ENCODE measurements around the gene CDYL2.

Gene CDYL2

DNA sequence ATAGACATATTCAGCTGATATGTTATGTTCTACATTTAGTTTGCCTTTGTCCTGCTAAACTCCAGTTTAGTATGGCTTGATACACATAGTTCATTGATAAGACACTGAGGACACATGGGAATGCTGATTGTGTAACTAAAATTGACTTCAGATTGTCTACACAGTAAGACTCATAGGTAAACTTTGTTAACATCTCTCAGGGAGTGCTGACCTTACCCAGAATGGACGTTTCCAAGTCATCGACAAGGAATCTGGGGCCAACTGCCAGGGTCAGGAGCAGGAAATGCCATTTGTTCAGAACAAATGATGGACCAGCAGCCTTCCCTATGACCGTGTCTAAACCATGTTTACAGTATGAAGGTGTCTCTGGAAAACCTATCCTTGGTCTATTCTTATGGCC is 204.9 kb downstream of the CDYL2 start:
- no peaks in the 10 kb centered on the region for H3K4me1 ChIP-seq (ENCODE audit: control insufficient read depth, insufficient read depth, low read length)

DNA sequence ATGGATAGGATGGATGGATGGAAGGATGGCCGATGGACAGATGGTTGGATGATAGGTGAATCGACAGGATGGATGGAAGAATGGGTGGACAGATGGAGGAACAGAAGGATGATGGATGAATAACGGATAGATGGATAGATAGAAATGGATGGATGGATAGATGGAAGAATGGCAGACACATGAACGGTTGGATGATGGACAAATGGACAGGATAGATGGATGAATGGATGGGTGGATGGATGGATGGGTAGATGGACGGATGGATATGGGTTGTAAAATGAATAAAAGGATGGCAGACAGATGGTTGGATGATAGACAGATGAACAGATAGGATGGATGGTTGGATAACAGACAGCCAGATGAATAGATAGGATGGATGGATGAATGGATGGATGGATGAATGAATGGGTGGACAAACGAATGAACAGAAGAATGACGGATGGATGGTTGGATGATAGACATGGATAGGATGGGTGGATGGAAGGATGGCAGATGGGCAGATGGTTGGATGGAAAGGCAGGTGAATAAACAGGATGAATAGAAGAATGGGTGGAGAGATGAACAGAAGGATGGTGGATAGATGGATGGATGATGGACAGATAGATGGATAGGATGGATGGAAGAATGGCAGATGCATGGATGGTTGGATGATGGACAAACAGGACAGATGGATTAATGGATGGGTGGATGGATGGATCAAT is 207.7 kb downstream of the CDYL2 start:
- Histone ChIP-seq H3K4me1 (ENCODE audit: control insufficient read depth, insufficient read depth, low read length) (no peaks in the 10 kb centered on the region), H3K4me3 (ENCODE audit: low read depth, low read length) (no peak overlapping the region), H3K27me3 (ENCODE audit: control insufficient read depth, insufficient read depth, low read length) (no peaks in the 10 kb centered on the region), H3K9me3 (ENCODE audit: control insufficient read depth, insufficient read depth, low read length) (0 out of 2 replicates have a peak, but pooled peaks cover 8% of the 10 kb centered on the region), H3K27ac (ENCODE audit: low read depth, low read length) (no peak overlapping the region), H3K36me3 (ENCODE audit: control insufficient read depth, insufficient read depth, low read length) (no peaks in the 10 kb centered on the region), H3K9ac (ENCODE audit: low read depth, low read length) (no peak overlapping the region)

More for the DNA sequence above, 204.9 kb downstream of the CDYL2 start:
- Histone ChIP-seq H3K4me3 (ENCODE audit: low read depth, low read length) (no peak overlapping the region), H3K27me3 (ENCODE audit: control insufficient read depth, insufficient read depth, low read length) (no peaks in the 10 kb centered on the region), H3K27ac (ENCODE audit: low read depth, low read length) (no peak overlapping the region), H3K36me3 (ENCODE audit: control insufficient read depth, insufficient read depth, low read length) (no peaks in the 10 kb centered on the region), H3K9me3 (ENCODE audit: control insufficient read depth, insufficient read depth, low read length) (0 out of 2 replicates have a peak, but pooled peaks cover 8% of the 10 kb centered on the region), H3K9ac (ENCODE audit: low read depth, low read length) (no peak overlapping the region)

GRCh38 chr16:80594756-80595155 is 209.6 kb downstream of the CDYL2 start:
- no peaks in the 10 kb centered on the region for H3K4me1 ChIP-seq (ENCODE audit: control insufficient read depth, insufficient read depth, low read length)
- no peaks in the 10 kb centered on the region for H3K27me3 ChIP-seq (ENCODE audit: control insufficient read depth, insufficient read depth, low read length)
- 0 out of 2 replicates have a peak, but pooled peaks cover 8% of the 10 kb centered on the region for H3K9me3 ChIP-seq (ENCODE audit: control insufficient read depth, insufficient read depth, low read length)
- no peak overlapping the region for H3K27ac ChIP-seq (ENCODE audit: low read depth, low read length)
- H3K9ac ChIP-seq (ENCODE audit: low read depth, low read length): no peak overlapping the region
- H3K36me3 ChIP-seq (ENCODE audit: control insufficient read depth, insufficient read depth, low read length): no peaks in the 10 kb centered on the region
- H3K4me3 ChIP-seq (ENCODE audit: low read depth, low read length): no peak overlapping the region

GRCh38 chr16:80592273-80592672 is 212.1 kb downstream of the CDYL2 start:
- Histone ChIP-seq H3K9me3 (ENCODE audit: control insufficient read depth, insufficient read depth, low read length) (0 out of 2 replicates have a peak, but pooled peaks cover 8% of the 10 kb centered on the region), H3K27me3 (ENCODE audit: control insufficient read depth, insufficient read depth, low read length) (no peaks in the 10 kb centered on the region), H3K36me3 (ENCODE audit: control insufficient read depth, insufficient read depth, low read length) (no peaks in the 10 kb centered on the region), H3K4me3 (ENCODE audit: low read depth, low read length) (no peak overlapping the region), H3K27ac (ENCODE audit: low read depth, low read length) (no peak overlapping the region), H3K9ac (ENCODE audit: low read depth, low read length) (no peak overlapping the region), H3K4me1 (ENCODE audit: control insufficient read depth, insufficient read depth, low read length) (no peaks in the 10 kb centered on the region)

- Histone ChIP-seq H3K27ac (ENCODE audit: low read depth, low read length) (no peak overlapping the region), H3K36me3 (ENCODE audit: control insufficient read depth, insufficient read depth, low read length) (no peaks in the 10 kb centered on the region), H3K9me3 (ENCODE audit: control insufficient read depth, insufficient read depth, low read length) (0 out of 2 replicates have a peak, but pooled peaks cover 3% of the 10 kb centered on the region), H3K27me3 (ENCODE audit: control insufficient read depth, insufficient read depth, low read length) (no peaks in the 10 kb centered on the region), H3K4me1 (ENCODE audit: control insufficient read depth, insufficient read depth, low read length) (no peaks in the 10 kb centered on the region), H3K4me3 (ENCODE audit: low read depth, low read length) (no peak overlapping the region), H3K9ac (ENCODE audit: low read depth, low read length) (no peak overlapping the region)
These were observed 213.1 kb downstream of the CDYL2 start for GRCh38 chr16:80591071-80591915.

DNA sequence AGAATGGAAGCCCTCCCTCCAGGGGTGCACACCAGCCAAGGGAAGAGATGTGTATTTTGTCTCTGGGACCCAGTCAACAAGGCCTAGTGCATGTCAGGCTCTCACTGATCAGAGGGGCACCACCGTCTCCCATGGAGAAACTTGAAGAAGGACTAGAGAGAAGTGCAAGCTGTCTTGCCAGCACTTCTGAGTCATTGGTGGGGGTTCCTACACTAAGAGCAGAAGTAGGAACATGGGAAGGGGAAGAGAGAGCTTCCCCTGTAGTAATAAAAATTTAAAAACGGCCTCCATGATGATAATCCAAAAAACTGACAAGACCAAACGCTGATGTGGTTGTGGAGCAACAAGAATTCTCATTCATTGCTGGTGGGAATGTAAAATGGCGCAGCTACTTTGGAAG is 217.3 kb downstream of the CDYL2 start:
- H3K27ac ChIP-seq (ENCODE audit: low read depth, low read length): no peak overlapping the region
- H3K4me1 ChIP-seq (ENCODE audit: control insufficient read depth, insufficient read depth, low read length): no peaks in the 10 kb centered on the region
- no peaks in the 10 kb centered on the region for H3K36me3 ChIP-seq (ENCODE audit: control insufficient read depth, insufficient read depth, low read length)
- H3K9ac ChIP-seq (ENCODE audit: low read depth, low read length): no peak overlapping the region
- H3K27me3 ChIP-seq (ENCODE audit: control insufficient read depth, insufficient read depth, low read length): no peaks in the 10 kb centered on the region
- H3K4me3 ChIP-seq (ENCODE audit: low read depth, low read length): no peak overlapping the region
- H3K9me3 ChIP-seq (ENCODE audit: control insufficient read depth, insufficient read depth, low read length): no peaks in the 10 kb centered on the region

GRCh38 chr16:80586476-80586875 is 217.9 kb downstream of the CDYL2 start:
- no peaks in the 10 kb centered on the region for H3K4me1 ChIP-seq (ENCODE audit: control insufficient read depth, insufficient read depth, low read length)
- H3K9me3 ChIP-seq (ENCODE audit: control insufficient read depth, insufficient read depth, low read length): no peaks in the 10 kb centered on the region
- no peaks in the 10 kb centered on the region for H3K36me3 ChIP-seq (ENCODE audit: control insufficient read depth, insufficient read depth, low read length)
- H3K27me3 ChIP-seq (ENCODE audit: control insufficient read depth, insufficient read depth, low read length): no peaks in the 10 kb centered on the region
- no peak overlapping the region for H3K4me3 ChIP-seq (ENCODE audit: low read depth, low read length)
- no peak overlapping the region for H3K9ac ChIP-seq (ENCODE audit: low read depth, low read length)
- no peak overlapping the region for H3K27ac ChIP-seq (ENCODE audit: low read depth, low read length)

- no peaks in the 10 kb centered on the region for H3K27me3 ChIP-seq (ENCODE audit: control insufficient read depth, insufficient read depth, low read length)
These were observed 218.6 kb downstream of the CDYL2 start for GRCh38 chr16:80585764-80586163.

GRCh38 chr16:80583466-80583865 is 220.9 kb downstream of the CDYL2 start:
- Histone ChIP-seq H3K4me1 (ENCODE audit: control insufficient read depth, insufficient read depth, low read length) (no peaks in the 10 kb centered on the region), H3K27me3 (ENCODE audit: control insufficient read depth, insufficient read depth, low read length) (no peaks in the 10 kb centered on the region), H3K27ac (ENCODE audit: low read depth, low read length) (no peak overlapping the region), H3K36me3 (ENCODE audit: control insufficient read depth, insufficient read depth, low read length) (no peaks in the 10 kb centered on the region), H3K9ac (ENCODE audit: low read depth, low read length) (no peak overlapping the region), H3K4me3 (ENCODE audit: low read depth, low read length) (no peak overlapping the region), H3K9me3 (ENCODE audit: control insufficient read depth, insufficient read depth, low read length) (0 out of 2 replicates have a peak, but pooled peaks cover 3% of the 10 kb centered on the region)

More at GRCh38 chr16:80585764-80586163, 218.6 kb downstream of the CDYL2 start:
- H3K9ac ChIP-seq (ENCODE audit: low read depth, low read length): no peak overlapping the region
- H3K4me3 ChIP-seq (ENCODE audit: low read depth, low read length): no peak overlapping the region
- H3K4me1 ChIP-seq (ENCODE audit: control insufficient read depth, insufficient read depth, low read length): no peaks in the 10 kb centered on the region
- H3K27ac ChIP-seq (ENCODE audit: low read depth, low read length): no peak overlapping the region
- H3K9me3 ChIP-seq (ENCODE audit: control insufficient read depth, insufficient read depth, low read length): no peaks in the 10 kb centered on the region
- no peaks in the 10 kb centered on the region for H3K36me3 ChIP-seq (ENCODE audit: control insufficient read depth, insufficient read depth, low read length)

DNA sequence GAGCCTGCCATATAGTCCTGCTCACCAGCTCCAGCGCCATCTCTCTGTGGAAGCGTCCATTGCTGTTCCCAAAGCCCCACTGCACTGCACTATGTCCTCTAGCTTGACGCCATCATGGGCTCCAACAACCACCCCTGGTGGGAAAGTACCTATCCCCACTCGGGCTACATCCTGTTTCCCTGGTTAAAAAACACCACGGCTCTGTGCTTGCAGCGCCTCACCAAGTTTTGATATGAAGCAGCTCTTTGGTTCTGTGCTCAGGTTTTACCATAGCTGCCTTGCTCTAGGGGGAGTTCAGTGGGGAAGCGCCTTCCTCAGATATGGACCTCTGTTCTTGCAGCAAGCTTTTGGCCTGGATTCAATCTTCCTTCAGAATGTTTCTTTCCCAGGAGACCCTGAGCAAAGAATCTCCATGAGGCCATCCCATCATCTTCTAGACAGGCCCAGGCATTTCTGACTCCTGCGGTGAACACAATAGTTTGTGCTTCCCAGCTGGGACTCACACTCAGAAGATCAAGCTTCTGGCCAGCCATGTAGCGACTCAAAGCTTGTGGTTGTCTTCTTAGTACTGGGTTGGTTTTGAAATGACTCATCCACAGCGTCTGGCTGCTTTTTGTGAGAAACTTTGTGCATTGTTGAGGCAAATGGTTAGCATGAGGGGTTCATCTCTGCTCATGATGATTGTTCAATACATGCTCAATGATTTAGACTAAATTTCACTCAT is 224.1 kb downstream of the CDYL2 start:
- Histone ChIP-seq H3K9ac (ENCODE audit: low read depth, low read length) (no peak overlapping the region), H3K9me3 (ENCODE audit: control insufficient read depth, insufficient read depth, low read length) (peaks cover 8% of the 10 kb centered on the region; the same call in 1 of the 2 replicates), H3K4me3 (ENCODE audit: low read depth, low read length) (no peak overlapping the region), H3K27me3 (ENCODE audit: control insufficient read depth, insufficient read depth, low read length) (no peaks in the 10 kb centered on the region), H3K27ac (ENCODE audit: low read depth, low read length) (no peak overlapping the region), H3K36me3 (ENCODE audit: control insufficient read depth, insufficient read depth, low read length) (no peaks in the 10 kb centered on the region), H3K4me1 (ENCODE audit: control insufficient read depth, insufficient read depth, low read length) (no peaks in the 10 kb centered on the region)

Measured in HUES48 (cell line).